ENCODE data around the gene NGB. TPM values are rescaled to one million over a fixed set of nuclear protein-coding genes. Genes with fewer than 3 reads are reported as not detected.

Gene NGB
- total RNA-seq: not detected in 2 replicates

GRCh38 chr14:77271113-77271710 lies at the start of gene NGB:
TSS of gene NGB (minus strand) at chr14:77271206. CDS start at chr14:77270937, 269 bp downstream.

GRCh38 chr14:77320238-77320935 lies 49.4 kb upstream of the NGB start, which contains the start of gene POMT2:
TSS of gene POMT2 (minus strand) at chr14:77320883. CDS start at chr14:77320681, 202 bp downstream.

Other genes with a start within 250 kb of the NGB start
- 9.9 and 13.5 TPM in 2 replicates for gene IRF2BPL, start 242.5 kb downstream of the NGB start, total RNA-seq
- 8.3 and 12.8 TPM in 2 replicates for gene CIPC, start 172.9 kb downstream of the NGB start, total RNA-seq
- under 0.01 TPM in 1 of 2 replicates, not detected in the other for gene ZDHHC22, start 129.4 kb downstream of the NGB start, total RNA-seq
- 0.65 TPM in 1 of 2 replicates, not detected in the other for gene TMEM63C, start 89.4 kb downstream of the NGB start, total RNA-seq
- gene POMT2, start 49.7 kb upstream of the NGB start, total RNA-seq: 6.5 and 10.6 TPM in 2 replicates
- 13.2 and 20.9 TPM in 2 replicates for gene GSTZ1, start 49.8 kb upstream of the NGB start, total RNA-seq
- 5.7 and 12.5 TPM in 2 replicates for gene TMED8, start 105.9 kb upstream of the NGB start, total RNA-seq
- gene SAMD15, start 106.2 kb upstream of the NGB start, total RNA-seq: 0.38 and 0.49 TPM in 2 replicates
- gene NOXRED1, start 152.3 kb upstream of the NGB start, total RNA-seq: 0.16 and 0.25 TPM in 2 replicates
- gene VIPAS39, start 186.4 kb upstream of the NGB start, total RNA-seq: 23.5 and 33.0 TPM in 2 replicates
- gene AHSA1, start 186.9 kb upstream of the NGB start, total RNA-seq: 96.2 and 129 TPM in 2 replicates
- 0.06 TPM in 1 of 2 replicates, not detected in the other for gene ISM2, start 227.6 kb upstream of the NGB start, total RNA-seq

Data from bladder microvascular endothelial cell (primary cell).